Hematopoietic multipotent progenitor cell (in vitro differentiated cells): ENCODE results near the gene CCDC74B. TPM values are rescaled to one million over a fixed set of nuclear protein-coding genes. Genes with fewer than 3 reads are reported as not detected.
"Not testable (repeated sequence)": the region's sequence is repeated elsewhere in the genome, so short reads cannot be mapped to it uniquely, and the experiment has no call there.

Source experiments
- DNase-seq, 3 donors: peaks; one replicate each; pipeline ENCODE4 v3.0.0-alpha.2; 2011 to 2015; ENCODE audit warnings: low read depth in 2 of 3, low spot score in 2 of 3
- small RNA-seq: library from RNA; depleted of rRNA; stranded (forward); fragments of <200 nt; gene quantifications from one replicate; pipeline ENCODE3, GENCODE V24; 2012
- total RNA-seq: library from RNA; depleted of rRNA; stranded (reverse); fragments of >200 nt; gene quantifications from one replicate; pipeline ENCODE4 v1.2.3, GENCODE V29; 2012

The CCDC74B gene
- total RNA-seq, 1 donor, result not detected

DNA sequence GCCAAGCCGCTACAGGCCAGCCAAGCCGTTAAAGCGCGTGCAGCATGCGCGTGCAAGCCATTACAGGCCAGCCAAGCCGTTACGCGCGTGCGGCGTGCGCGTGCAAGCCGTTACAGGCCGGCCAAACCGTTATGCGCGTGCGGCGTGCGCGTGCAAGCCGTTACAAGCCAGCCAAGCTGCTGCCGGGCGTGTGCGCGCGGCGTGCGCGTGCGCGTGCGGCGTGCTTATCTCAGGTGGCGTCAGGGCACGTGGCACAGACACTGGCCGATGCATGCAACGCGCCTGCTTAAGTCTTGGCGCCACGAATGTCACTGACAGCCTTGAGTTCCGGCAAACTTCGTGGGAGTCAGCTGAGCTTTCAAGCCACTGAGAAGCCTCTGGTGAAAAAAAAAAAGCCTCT is 24.0 kb downstream of the CCDC74B start:
- DNase-seq, result not testable (repeated sequence)

DNA sequence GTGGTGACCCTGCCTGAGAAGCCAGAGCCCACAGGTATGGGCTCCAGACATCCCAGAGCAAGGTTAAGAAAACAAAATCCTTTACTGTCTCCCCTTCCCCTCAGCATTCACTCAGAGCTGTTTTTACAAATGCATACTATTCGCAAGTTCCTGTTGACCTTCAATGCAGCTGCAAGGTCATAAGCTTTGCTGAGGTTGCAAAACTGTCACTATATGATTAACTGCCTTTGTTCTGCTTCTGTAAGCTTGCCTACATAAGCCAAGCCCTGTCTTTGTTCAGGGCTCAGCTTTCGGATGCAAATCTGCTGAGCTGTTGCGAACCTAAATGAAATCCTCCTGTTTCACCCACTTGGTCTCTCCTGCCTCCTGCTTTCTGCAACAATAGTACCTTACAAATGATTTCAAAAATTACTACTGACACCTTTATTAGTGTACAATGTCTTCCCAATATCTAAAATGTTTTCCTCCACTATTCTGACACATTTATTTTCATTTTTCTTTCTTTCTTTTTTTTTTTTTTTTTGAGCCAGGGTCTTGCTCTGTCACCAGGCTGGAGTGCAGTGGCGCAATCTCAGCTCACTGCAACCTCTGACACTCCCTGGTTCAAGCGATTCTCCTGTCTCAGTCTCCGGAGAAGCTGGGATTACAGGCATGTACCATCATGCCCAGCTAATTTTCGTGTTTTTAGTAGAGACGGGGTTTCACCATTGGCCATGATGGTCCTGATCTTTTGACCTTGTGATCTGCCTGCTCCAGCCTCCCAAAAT is 42.1 kb downstream of the CCDC74B start:
- DNase-seq, result not testable (repeated sequence)

Small RNA genes within 50 kb of the gene (small RNA-seq; reads per million reads assigned to genes)
- gene RNU6-1049P, result not detected

Other genes starting within 250 kb of the CCDC74B start
- gene RAB6C, start 165.4 kb downstream of the CCDC74B start, total RNA-seq, result under 0.01 TPM
- under 0.01 TPM for gene POTEF, start 15.9 kb downstream of the CCDC74B start, total RNA-seq
- 31.0 TPM for gene SMPD4, start 36.5 kb upstream of the CCDC74B start, total RNA-seq
- 247 TPM for gene MZT2B, start 37.1 kb upstream of the CCDC74B start, total RNA-seq
- gene TUBA3E, start 53.3 kb upstream of the CCDC74B start, total RNA-seq, result not detected
- 208 TPM for gene IMP4, start 197.8 kb upstream of the CCDC74B start, total RNA-seq
- gene PTPN18, start 210.9 kb upstream of the CCDC74B start, total RNA-seq, result 56.0 TPM